Keratinocyte (primary cell): ENCODE results near the gene PLCD1. TPM values are rescaled to one million over a fixed set of nuclear protein-coding genes. Genes with fewer than 3 reads are reported as not detected.
"Not testable (repeated sequence)": the region's sequence is repeated elsewhere in the genome, so short reads cannot be mapped to it uniquely, and the experiment has no call there.

Experiments
- DNase-seq: peaks from one replicate; pipeline ENCODE4 v3.0.0-alpha.2; 2011; ENCODE audit warnings: low read depth, missing footprints, low spot score
- FAIRE-seq: peaks from 2 replicates; lab custom pipeline; 2011; peaks lifted over from hg19 to GRCh38; lab: Jason Lieb, UNC
- H2AFZ ChIP-seq: 2 replicates; pipeline ENCODE4 v1.6.0; 2012; ENCODE audit warnings: low read length, control low read depth, inconsistent platforms; ENCODE audit not compliant: control insufficient read depth
- H3K27ac ChIP-seq: 2 replicates; pipeline ENCODE4 v1.5.1; 2011; ENCODE audit warnings: low read length; ENCODE audit not compliant: control insufficient read depth, insufficient read depth
- H3K27me3 ChIP-seq: 3 replicates; pipeline ENCODE4 v1.6.0; 2011; ENCODE audit warnings: low read length; ENCODE audit not compliant: control insufficient read depth, insufficient read depth; ENCODE audit errors: extremely low read depth
- H3K36me3 ChIP-seq, 2 experiments: 2 replicates in 1 of 2; 3 replicates in 1 of 2; pipeline ENCODE4 v1.5.1; 2011; ENCODE audit warnings: low read length in 2 of 2, mild to moderate bottlenecking in 1 of 2; ENCODE audit not compliant: control insufficient read depth in 2 of 2, insufficient read depth in 2 of 2; ENCODE audit errors: extremely low read depth in 1 of 2
- H3K4me1 ChIP-seq: 3 replicates; pipeline ENCODE4 v1.5.1; 2011; ENCODE audit warnings: low read length; ENCODE audit not compliant: control insufficient read depth, insufficient read depth; ENCODE audit errors: extremely low read depth
- H3K4me2 ChIP-seq: 3 replicates; pipeline ENCODE4 v1.6.0; 2011; ENCODE audit warnings: low read depth, low read length; ENCODE audit not compliant: control insufficient read depth, insufficient read depth; ENCODE audit errors: extremely low read depth
- H3K4me3 ChIP-seq, 3 experiments: fragments of 200-600 bp in 1 of 3; sonication (generic) in 1 of 3; 2 replicates in 2 of 3; 3 replicates in 1 of 3; pipeline ENCODE4 v1.5.1; 2011 to 2016; ENCODE audit warnings: low read length in 3 of 3, mild to moderate bottlenecking in 3 of 3, control low read depth in 2 of 3, inconsistent platforms in 1 of 3, low read depth in 1 of 3, mixed read lengths in 1 of 3, mixed run types in 1 of 3, moderate library complexity in 1 of 3; ENCODE audit not compliant: control insufficient read depth in 2 of 3, insufficient read depth in 2 of 3; ENCODE audit errors: extremely low read depth in 1 of 3
- H3K79me2 ChIP-seq: 2 replicates; pipeline ENCODE4 v1.6.0; 2012; ENCODE audit warnings: low read length; ENCODE audit not compliant: control insufficient read depth, insufficient read depth
- H3K9ac ChIP-seq: 3 replicates; pipeline ENCODE4 v1.6.0; 2011; ENCODE audit warnings: low read length; ENCODE audit not compliant: control insufficient read depth, insufficient read depth; ENCODE audit errors: extremely low read depth
- H3K9me1 ChIP-seq: 3 replicates; pipeline ENCODE4 v1.6.0; 2011; ENCODE audit warnings: low read length; ENCODE audit not compliant: control insufficient read depth, insufficient read depth; ENCODE audit errors: extremely low read depth
- H3K9me3 ChIP-seq: 2 replicates; pipeline ENCODE4 v1.5.1; 2012; ENCODE audit warnings: low read depth, low read length; ENCODE audit not compliant: control insufficient read depth
- H4K20me1 ChIP-seq: 3 replicates; pipeline ENCODE4 v1.6.0; 2011; ENCODE audit warnings: low read length; ENCODE audit not compliant: control insufficient read depth, insufficient read depth; ENCODE audit errors: extremely low read depth
- CTCF ChIP-seq, 3 experiments: IDR thresholded peaks in 1 of 3; conservative IDR thresholded peaks in 1 of 3; optimal IDR thresholded peaks in 1 of 3; 2 replicates in 2 of 3; 3 replicates in 1 of 3; pipeline versions ENCODE3 to v1.5.1; 2011; ENCODE audit warnings: low read length in 3 of 3, mild to moderate bottlenecking in 3 of 3, moderate library complexity in 2 of 3, control low read depth in 1 of 3, inconsistent platforms in 1 of 3; ENCODE audit not compliant: insufficient read depth in 2 of 3; ENCODE audit errors: extremely low read depth in 1 of 3
- EZH2 ChIP-seq: IDR thresholded peaks from one replicate; pipeline ENCODE4 v1.6.1; 2012; ENCODE audit warnings: inconsistent platforms, mild to moderate bottlenecking, low read length, moderate library complexity
- dilution Hi-C: fragments of 300-500 bp; cut with MboI; formaldehyde crosslinking; loops from one replicate; pipeline ENCODE4 v1.7.0; 2020; ENCODE audit warnings: low sequenced_read_pairs; ENCODE audit not compliant: extremely low pct_ligation_motif_present
- polyA plus RNA-seq, 5 experiments: library from polyadenylated mRNA; depleted of rRNA in 3 of 5; stranded (reverse) in 3 of 5; stranded (forward) in 1 of 5; unstranded in 1 of 5; fragments of >200 nt; gene quantifications; 1 replicate in 1 of 5; 2 replicates in 3 of 5; 3 replicates in 1 of 5; pipeline versions ENCODE4 v1.2.1 to v1.2.3, GENCODE V29; 2011 to 2012; ENCODE audit warnings: missing spikeins in 2 of 5, low read depth in 1 of 5, low replicate concordance in 1 of 5

The PLCD1 gene
- polyA plus RNA-seq, 1 donor (not counting 4 experiments of a cell fraction or from before 2014, with no cell fraction given): 26.0 TPM

- H3K27ac ChIP-seq: no peak overlapping the region
- H3K4me1 ChIP-seq: no peaks in the 10 kb centered on the region
- no peaks in the 10 kb centered on the region for H4K20me1 ChIP-seq
- no peak overlapping the region for H3K4me2 ChIP-seq
- H3K79me2 ChIP-seq: no peaks in the 10 kb centered on the region
- DNase-seq (no peak), FAIRE-seq (no peak)
- no peaks in the 10 kb centered on the region for H3K9me1 ChIP-seq
- peaks cover 3% of the 10 kb centered on the region for H3K27me3 ChIP-seq
- dilution Hi-C loops: no loop called here
- TF ChIP-seq CTCF (optimal IDR thresholded peaks at IDR 0.05 in 1 of 3, IDR thresholded peaks at IDR 0.05 in 1 of 3, conservative IDR thresholded peaks at IDR 0.05 in 1 of 3; ENCODE audit: extremely low read depth in 1 of 3, insufficient read depth in 2 of 3, low read length in 3 of 3) (no peak), EZH2 (no peak)
- no peaks in the 10 kb centered on the region for H3K9me3 ChIP-seq
- no peak overlapping the region for H3K9ac ChIP-seq
- no peaks in the 10 kb centered on the region for H3K36me3 ChIP-seq
- H3K4me3 ChIP-seq: no peak overlapping the region
- H2AFZ ChIP-seq: no peak overlapping the region
These were observed 40.6 kb upstream of the PLCD1 start for GRCh38 chr3:38070013-38070412.

GRCh38 chr3:38067508-38068233, 38.2 kb upstream of the PLCD1 start:
- dilution Hi-C loops: no loop called here
- FAIRE-seq: no peak

GRCh38 chr3:38064453-38064852, 35.0 kb upstream of the PLCD1 start:
- H3K4me3 ChIP-seq, H3K4me1 ChIP-seq, H3K27ac ChIP-seq, H3K9ac ChIP-seq, FAIRE-seq, H2AFZ ChIP-seq, dilution Hi-C loops, H3K27me3 ChIP-seq, H3K9me1 ChIP-seq, H3K9me3 ChIP-seq, H3K36me3 ChIP-seq, DNase-seq, H4K20me1 ChIP-seq, H3K79me2 ChIP-seq, H3K4me2 ChIP-seq: not testable (repeated sequence)

More at GRCh38 chr3:38067508-38068233, 38.2 kb upstream of the PLCD1 start:
- DNase-seq: no peak
- Histone ChIP-seq H3K9me3 (no peaks in the 10 kb centered on the region), H3K9ac (no peak overlapping the region), H3K9me1 (no peaks in the 10 kb centered on the region), H3K4me2 (no peak overlapping the region), H2AFZ (no peak overlapping the region), H4K20me1 (no peaks in the 10 kb centered on the region), H3K27ac (no peak overlapping the region), H3K4me3 (no peak overlapping the region), H3K27me3 (peaks cover 2% of the 10 kb centered on the region), H3K36me3 (no peaks in the 10 kb centered on the region), H3K79me2 (no peaks in the 10 kb centered on the region), H3K4me1 (no peaks in the 10 kb centered on the region)
- TF ChIP-seq CTCF (optimal IDR thresholded peaks at IDR 0.05 in 1 of 3, IDR thresholded peaks at IDR 0.05 in 1 of 3, conservative IDR thresholded peaks at IDR 0.05 in 1 of 3; ENCODE audit: extremely low read depth in 1 of 3, insufficient read depth in 2 of 3, low read length in 3 of 3) (no peak), EZH2 (no peak)
